ENCODE measurements around the gene OR4A5. TPM values are rescaled to one million over a fixed set of nuclear protein-coding genes. Genes with fewer than 3 reads are reported as not detected.
"Not testable (repeated sequence)": the region's sequence is repeated elsewhere in the genome, so short reads cannot be mapped to it uniquely, and the experiment has no call there.

Gene OR4A5, protein sequence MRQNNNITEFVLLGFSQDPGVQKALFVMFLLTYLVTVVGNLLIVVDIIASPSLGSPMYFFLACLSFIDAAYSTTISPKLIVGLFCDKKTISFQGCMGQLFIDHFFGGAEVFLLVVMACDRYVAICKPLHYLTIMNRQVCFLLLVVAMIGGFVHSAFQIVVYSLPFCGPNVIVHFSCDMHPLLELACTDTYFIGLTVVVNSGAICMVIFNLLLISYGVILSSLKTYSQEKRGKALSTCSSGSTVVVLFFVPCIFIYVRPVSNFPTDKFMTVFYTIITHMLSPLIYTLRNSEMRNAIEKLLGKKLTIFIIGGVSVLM
- not detected for total RNA-seq
- long read RNA-seq = 0 reads

DNA sequence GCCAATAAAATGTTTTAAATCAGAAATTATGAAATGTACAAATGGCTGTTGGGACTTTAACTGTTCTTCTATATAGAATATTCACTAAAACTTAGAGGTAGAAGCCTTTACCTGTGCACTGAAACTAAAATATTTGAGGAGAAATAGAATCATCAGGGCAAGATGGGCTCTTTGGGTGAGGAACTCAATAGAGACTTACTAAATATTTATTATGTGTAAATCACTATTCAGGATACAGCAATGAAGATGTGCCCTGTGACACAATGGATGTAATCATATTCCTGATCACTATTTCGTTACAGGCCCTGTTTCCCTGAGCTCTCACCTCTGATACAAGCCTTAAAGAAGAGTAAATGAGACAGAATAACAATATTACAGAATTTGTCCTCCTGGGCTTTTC lies at the start of gene OR4A5:
Gene OR4A5, plus strand, starts transcription at position 301 of the 400 bp plus-strand sequence. Its CDS starts 53 bp downstream, at position 354.
- DNase-seq (ENCODE audit: low spot score); intact Hi-C loops (cut with DNase I): not testable (repeated sequence)

DNA sequence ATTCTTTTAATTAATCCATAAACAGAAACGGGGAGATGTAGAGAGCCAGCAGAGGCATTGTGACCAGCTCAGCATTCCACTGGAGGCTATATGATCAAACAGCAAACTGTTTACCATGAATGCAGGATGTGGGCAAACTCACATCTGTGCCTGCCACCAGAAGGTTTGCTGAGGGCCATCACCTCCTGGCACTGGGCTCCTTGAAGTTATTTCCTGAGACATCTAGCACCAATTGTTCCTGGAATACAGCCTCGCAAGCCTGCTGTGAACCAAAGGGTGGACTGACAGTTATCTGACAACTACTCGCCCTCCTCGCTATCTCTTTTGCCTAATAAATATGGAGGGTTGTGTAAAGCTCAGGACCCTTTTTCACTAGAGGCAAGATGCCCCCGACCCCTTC lies 13.5 kb downstream of the OR4A5 start:
- intact Hi-C loops (cut with DNase I) = not testable (repeated sequence)

More for the DNA sequence above, 13.5 kb downstream of the OR4A5 start:
- not testable (repeated sequence) for DNase-seq (ENCODE audit: low spot score)

Other genes starting within 250 kb of the OR4A5 start
- gene OR4C46, start 102.8 kb upstream of the OR4A5 start, total RNA-seq = not detected